ENCODE data around the gene DKK3. TPM values are rescaled to one million over a fixed set of nuclear protein-coding genes. Genes with fewer than 3 reads are reported as not detected.

DKK3 gene
- total RNA-seq, 4 donors from 2014 or later: 94.3 to 191 (median 127) TPM

- DNase-seq (ENCODE audit: extremely low spot score): no peak
- Histone ChIP-seq H3K36me3 (peaks cover 0 to 64% (median 17%) of the 10 kb centered on the region in 4 donors), H3K27ac (replicated peaks in 1 of 4) (no peak overlapping the region), H3K9me3 (no peaks in the 10 kb centered on the region), H3K4me3 (no peak overlapping the region), H3K4me1 (peaks cover 11 to 12% (median 12%) of the 10 kb centered on the region in 4 donors), H3K27me3 (no peaks in the 10 kb centered on the region)
- 96% methylated on average over 8 of the region's 11 CpGs for WGBS
- TF ChIP-seq EP300 (IDR thresholded peaks at IDR 0.05) (no peak), POLR2AphosphoS5 (IDR thresholded peaks at IDR 0.05) (no peak), CTCF (IDR thresholded peaks at IDR 0.05) (no peak), POLR2A (IDR thresholded peaks at IDR 0.05; ENCODE audit: low read depth) (no peak)
- intact Hi-C loops (cut with DNase I): no loop called here
Observed at GRCh38 chr11:11996321-11997048, 11.9 kb downstream of the DKK3 start.

- DNase-seq (ENCODE audit: extremely low spot score): no peak
- Histone ChIP-seq H3K36me3 (peaks cover 0 to 55% (median 14%) of the 10 kb centered on the region in 4 donors), H3K9me3 (no peaks in the 10 kb centered on the region), H3K27me3 (no peaks in the 10 kb centered on the region), H3K4me3 (no peak overlapping the region), H3K27ac (replicated peaks in 1 of 4) (no peak overlapping the region), H3K4me1 (peaks cover 11 to 12% (median 12%) of the 10 kb centered on the region in 4 donors)
- WGBS: 96% methylated on average over 6 of the region's 6 CpGs
- intact Hi-C loops (cut with DNase I): no loop called here
- TF ChIP-seq EP300 (IDR thresholded peaks at IDR 0.05) (no peak), CTCF (IDR thresholded peaks at IDR 0.05) (no peak), POLR2A (IDR thresholded peaks at IDR 0.05; ENCODE audit: low read depth) (no peak), POLR2AphosphoS5 (IDR thresholded peaks at IDR 0.05) (no peak)
Observed at GRCh38 chr11:11995601-11996000, 12.8 kb downstream of the DKK3 start.

- DNase-seq (ENCODE audit: extremely low spot score): no peak
- H3K36me3 ChIP-seq: peaks cover 0 to 46% (median 10%) of the 10 kb centered on the region in 4 donors
- H3K4me1 ChIP-seq: peaks cover 19 to 22% (median 21%) of the 10 kb centered on the region in 4 donors
- H3K9me3 ChIP-seq: no peaks in the 10 kb centered on the region
- H3K27me3 ChIP-seq: no peaks in the 10 kb centered on the region
- TF ChIP-seq POLR2A (IDR thresholded peaks at IDR 0.05; ENCODE audit: low read depth) (no peak), EP300 (IDR thresholded peaks at IDR 0.05) (no peak), POLR2AphosphoS5 (IDR thresholded peaks at IDR 0.05) (peak in 1 of 2 donors; percentile 43)
- H3K4me3 ChIP-seq: no peak overlapping the region
- H3K27ac ChIP-seq (replicated peaks in 1 of 4): peak overlapping the region in 2 of 4 donors; percentile 21 to 35
- intact Hi-C loops (cut with DNase I): no loop called here
- 61% methylated on average over 8 of the region's 8 CpGs for WGBS
Observed at GRCh38 chr11:11993839-11994238, 14.6 kb downstream of the DKK3 start.

GRCh38 chr11:11992257-11993212, 15.9 kb downstream of the DKK3 start:
- no peak for TF ChIP-seq POLR2A (IDR thresholded peaks at IDR 0.05; ENCODE audit: low read depth)
- TF ChIP-seq POLR2AphosphoS5 (IDR thresholded peaks at IDR 0.05): no peak
- no peak for TF ChIP-seq EP300 (IDR thresholded peaks at IDR 0.05)
- no peak for TF ChIP-seq CTCF (IDR thresholded peaks at IDR 0.05)
- 80% methylated on average over 6 of the region's 6 CpGs for WGBS
- peaks cover 32 to 35% (median 34%) of the 10 kb centered on the region in 4 donors for H3K4me1 ChIP-seq
- H3K27ac ChIP-seq (replicated peaks in 1 of 4): no peak overlapping the region
- intact Hi-C loops (cut with DNase I): no loop called here
- H3K9me3 ChIP-seq: no peaks in the 10 kb centered on the region
- H3K36me3 ChIP-seq: peaks cover 0 to 33% (median 7%) of the 10 kb centered on the region in 4 donors
- H3K4me3 ChIP-seq: no peak overlapping the region
- no peaks in the 10 kb centered on the region for H3K27me3 ChIP-seq
- no peak for DNase-seq (ENCODE audit: extremely low spot score)
